ENCODE measurements around the gene ASCL2.

ASCL2 gene

DNA sequence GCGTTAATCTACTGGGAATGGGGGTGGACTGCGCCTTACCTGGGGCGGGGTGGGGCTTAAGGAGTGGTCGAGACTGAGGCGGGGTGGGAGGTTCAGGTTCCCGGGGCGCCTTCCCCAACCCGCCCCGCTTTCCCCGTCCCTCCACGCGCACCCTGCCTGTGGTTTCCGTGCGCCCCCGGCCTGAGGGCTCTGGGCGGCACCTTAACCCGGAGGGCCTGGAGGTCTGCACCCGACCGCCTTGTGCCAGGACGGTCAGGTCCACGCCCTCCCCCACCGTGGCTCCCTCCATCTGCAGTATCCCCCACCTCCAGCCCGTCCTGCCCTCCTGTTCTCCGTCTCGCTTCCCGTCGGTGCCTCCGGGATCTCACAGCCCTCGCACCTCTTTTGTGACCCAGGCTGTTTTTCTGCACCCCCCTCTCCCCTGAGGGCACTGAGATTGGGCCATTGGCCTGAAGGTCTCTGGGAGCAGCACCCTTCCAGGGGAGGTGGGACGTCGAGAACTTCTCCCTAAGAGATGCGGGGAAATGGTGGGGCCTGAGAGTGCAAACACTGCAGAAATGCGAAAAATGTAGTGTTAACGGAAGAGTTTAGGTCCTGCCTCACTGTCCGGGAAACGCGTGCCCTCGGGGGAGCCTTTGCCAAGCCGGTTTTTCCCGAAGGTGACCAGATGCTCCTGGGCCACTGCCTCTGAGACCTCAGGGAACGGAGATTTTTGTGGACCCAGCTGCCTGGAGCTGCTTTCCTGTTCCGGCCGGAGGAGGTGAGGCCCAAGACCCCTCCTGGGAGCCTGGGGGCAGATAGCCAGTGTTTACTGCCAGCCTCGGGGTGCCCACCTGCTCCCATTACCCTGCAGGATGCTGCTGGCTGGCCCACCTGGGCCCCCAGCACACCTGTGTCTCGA, 1.2 kb upstream of the ASCL2 start:
- DNase-seq (ENCODE audit: low spot score): no peak

DNA sequence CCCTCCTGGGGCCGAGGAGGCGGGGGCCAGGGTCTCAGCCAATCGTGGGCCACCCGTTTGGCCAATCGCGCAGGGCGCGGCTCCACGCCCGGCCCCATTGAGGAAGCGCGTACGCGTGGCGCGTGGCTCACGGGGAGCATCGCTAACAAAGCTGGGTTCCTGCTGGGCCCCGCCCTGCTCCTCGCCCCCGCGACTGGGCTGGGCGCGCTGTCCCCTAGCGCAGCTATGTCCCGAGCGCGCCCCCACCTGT, 614 bp upstream of the ASCL2 start:
- no peak for DNase-seq (ENCODE audit: low spot score)

DNA sequence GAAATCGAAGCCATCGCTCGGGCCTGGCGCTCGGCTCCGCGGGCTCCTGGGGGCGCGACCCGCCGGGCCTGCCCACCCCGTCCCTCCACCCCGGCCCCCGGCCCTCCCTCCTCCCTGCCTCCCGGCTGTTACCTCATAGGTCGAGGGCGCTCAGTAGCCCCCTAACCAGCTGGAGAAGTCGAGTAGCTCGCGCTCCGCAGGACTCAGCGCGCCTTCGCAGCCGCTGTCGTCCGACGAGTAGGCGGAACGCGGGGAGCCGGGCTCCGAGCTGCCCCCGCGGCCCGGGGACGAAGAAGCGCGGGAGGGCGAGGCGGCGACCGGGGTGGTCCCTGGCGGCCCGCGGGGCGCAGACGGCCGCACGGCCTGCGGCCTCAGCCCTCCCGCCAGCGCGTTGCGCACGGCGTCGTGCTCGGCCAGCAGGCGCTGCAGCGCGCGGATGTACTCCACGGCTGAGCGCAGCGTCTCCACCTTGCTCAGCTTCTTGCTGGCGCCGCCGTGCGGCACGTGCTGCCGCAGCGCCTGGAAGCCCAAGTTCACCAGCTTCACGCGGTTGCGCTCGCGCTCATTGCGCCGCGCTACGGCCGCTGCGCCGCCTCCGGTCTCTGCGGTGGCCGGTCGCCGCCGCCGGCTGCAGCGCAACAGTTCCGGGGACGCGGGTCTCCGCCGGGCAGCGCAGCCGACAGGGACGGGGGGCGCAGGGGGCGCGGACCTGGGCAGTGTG, 627 bp downstream of the ASCL2 start:
- peak; percentile 40 for DNase-seq (ENCODE audit: low spot score)

DNA sequence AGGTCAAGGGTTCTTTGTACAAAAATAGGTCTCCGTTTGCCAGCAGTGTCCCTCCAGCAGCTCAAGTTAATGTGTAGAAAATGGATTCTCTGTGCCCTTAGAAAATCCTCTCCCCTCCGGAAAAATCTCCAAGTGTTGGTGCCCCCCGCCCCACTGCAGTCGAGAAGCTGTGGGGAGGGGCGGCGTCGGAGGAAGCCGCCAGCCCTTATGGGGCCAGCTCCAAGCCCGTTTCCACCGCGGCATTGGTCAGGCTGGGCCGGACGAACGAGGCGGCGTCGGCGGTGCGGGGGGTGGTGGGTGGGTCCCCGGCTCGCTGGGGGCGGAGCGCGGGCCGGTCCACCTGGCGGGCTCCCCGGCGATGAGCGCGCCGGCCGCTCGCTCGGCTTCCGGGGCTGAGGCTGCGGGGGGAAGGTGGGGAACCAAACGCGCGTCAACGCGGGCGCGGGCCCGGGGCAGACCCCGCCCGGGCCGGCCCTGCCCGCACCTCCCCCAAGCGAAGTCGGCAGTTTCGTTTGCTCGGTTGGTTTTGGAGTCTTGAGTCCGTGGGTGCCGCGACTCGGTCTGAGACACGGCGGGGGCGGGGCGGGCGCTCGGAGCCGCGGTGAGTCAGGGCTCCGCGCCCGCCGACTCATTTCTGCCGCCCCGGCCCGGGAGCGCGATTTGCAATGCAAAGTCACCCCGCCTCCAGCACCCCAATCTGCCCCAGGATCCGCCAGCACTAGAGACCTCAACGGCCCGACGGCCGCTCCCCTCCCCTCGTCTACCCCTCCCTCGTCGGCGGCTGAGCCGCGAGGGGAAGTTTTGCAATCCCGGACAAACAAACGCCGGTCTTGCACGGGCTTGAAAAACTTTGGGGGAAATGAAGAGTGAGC, 1.4 kb downstream of the ASCL2 start:
- DNase-seq (ENCODE audit: low spot score): peak; percentile 60

DNA sequence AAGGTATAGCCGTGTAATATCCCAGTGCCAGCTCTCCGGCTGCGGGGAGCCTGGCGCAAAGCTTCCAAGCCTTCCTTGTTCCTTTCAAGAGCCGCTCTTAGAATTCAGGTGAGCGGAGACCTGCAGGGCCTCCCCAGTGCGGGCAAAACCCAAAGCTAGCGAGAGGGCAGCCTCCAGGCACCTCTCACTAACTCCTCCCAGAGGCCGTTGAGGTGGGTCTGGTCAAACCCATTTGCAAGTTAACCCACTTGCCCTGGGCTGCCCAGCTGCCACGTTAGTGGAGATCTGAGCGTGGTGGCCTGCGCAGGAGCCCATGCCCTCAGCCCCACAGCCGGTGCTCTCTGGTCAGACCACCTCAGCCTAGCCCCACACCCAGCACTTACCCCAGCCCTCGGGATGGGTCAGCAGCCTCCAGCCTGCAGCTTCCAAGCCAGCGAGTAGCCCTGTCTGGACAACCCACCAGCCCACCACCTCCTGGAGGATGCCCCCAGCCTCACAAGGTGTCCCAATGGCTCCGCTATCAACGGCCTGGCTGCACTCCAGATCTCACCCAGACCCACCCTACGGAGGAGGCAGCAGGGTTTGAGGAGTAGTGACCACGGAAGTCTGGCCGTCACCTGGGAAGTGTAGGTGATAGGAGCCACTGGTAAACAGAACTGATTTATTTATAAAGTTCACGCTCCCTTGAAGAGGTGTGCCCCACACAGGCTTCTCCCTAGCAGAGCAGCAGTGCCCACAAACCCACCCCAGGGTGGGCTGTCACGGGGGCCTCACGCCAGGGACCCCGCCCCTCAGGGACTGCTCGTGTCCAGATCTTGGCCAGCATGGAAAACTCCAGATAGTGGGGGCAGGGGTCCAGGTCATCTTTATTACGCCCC, 2.3 kb downstream of the ASCL2 start:
- DNase-seq (ENCODE audit: low spot score): peak; percentile 10

DNA sequence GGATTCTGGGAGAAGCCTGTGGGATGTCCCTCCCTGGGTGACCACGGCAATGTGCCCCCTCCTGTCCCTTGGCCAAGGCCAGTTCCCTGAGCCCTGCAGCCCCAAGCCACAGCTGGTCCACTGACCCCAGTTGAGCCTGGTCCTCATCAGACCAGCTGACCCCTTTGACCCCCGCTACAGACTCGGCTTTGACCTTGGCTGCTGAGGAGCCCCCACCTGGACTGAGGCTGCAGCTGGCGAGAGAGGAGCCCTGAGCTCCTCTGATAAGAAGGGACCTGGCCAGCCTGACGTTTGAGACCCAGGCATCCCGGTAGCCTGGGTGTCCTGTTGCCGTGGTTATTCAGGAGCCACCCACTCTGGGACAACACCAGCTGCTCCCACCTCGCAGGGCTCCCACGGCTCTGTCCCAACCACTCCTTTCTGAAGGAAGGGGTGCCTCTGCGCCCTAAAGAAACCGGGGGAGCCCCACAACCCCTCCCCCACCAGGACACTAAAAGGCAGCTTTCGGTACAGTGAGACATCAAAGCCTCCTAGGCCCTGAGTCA, 3.0 kb downstream of the ASCL2 start:
- peak; percentile 8 for DNase-seq (ENCODE audit: low spot score)

DNA sequence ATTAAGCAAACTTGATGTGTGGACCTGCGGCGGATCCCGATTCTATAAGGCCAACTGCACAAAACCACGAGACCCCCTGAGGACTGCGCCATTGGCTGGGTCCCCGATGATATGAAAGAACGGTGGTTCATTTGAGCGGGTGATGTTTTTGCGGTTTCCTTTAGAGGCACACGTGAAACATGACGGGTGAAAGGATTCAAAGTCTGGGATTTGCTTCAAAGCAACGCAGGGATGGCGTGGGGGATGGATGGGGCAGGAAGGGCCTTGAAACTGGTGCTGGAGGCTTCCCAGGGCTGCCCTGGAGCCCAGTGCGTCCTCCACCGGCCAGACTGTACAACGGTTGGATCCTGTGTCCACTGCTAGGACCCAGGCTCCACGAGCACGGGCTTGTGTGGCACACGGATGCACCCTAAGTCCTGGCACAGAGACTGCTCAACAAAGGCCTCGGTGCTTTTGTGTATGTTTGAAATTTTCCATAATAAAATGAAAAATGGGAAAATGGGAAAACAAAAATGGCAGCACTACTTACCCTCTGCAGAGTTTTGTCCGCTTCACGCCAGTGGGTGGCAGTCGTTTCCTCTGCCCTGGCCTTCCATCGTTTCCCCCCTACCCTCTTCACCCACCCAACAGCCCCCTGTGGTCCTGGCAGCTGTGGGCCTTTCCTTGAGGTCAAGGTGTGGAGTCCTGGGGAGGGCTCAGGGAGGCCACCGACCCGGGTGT, 3.6 kb downstream of the ASCL2 start:
- peak; percentile 12 for DNase-seq (ENCODE audit: low spot score)

DNA sequence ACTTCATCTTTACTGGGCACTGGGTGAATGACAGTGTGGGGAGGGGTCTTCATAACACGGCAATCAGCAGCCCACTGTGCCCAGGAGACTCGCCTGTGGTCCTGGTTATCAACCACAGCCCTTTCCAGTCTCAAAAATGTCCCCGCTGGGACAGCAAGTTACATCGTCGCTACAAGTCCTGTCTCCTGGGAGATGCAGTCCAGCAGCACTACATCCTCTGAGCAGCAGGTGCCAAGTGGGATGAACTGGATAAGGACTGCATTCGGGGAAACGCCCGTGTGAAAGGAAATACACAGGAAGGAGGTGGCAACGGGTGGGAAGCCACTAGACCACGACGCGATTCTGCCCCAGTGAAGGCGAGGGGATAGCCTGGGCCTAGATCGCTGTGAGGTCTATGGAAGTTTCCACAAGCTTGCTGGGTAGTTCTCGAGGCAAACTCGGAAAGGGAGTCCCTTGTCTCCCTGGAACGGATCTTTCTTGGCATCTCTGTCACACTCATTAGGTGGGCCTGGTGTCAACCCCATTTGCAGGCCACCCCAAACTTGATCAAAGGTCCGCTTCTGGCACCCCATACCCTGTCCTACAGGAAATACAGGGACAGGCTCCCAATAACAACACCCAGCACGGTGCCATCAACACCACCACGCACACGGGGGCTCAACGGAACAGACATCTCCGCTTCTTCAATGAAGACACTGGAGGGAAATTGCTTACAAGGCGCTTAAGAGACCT, 4.4 kb downstream of the ASCL2 start:
- DNase-seq (ENCODE audit: low spot score): peak; percentile 5

DNA sequence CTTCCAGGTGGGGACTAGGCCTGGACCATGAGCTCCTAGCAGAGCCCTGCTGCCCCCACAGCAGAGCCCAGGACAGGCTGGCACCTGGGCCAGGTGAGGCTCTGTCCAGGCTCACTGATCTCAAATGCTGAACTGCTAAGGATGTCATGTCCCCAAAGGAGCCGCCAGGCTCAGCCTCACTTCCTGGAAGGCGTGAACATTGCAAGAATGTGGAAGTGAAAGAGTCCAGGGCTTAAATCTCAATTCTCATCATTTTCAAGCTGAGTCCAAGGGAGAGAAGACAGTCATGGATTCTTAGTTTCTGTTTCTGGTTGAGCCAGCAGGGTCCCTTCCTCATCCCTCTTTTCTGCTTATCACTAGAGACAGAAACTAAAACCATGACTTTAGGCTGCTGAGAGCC, 5.0 kb downstream of the ASCL2 start:
- peak; percentile 2 for DNase-seq (ENCODE audit: low spot score)

DNA sequence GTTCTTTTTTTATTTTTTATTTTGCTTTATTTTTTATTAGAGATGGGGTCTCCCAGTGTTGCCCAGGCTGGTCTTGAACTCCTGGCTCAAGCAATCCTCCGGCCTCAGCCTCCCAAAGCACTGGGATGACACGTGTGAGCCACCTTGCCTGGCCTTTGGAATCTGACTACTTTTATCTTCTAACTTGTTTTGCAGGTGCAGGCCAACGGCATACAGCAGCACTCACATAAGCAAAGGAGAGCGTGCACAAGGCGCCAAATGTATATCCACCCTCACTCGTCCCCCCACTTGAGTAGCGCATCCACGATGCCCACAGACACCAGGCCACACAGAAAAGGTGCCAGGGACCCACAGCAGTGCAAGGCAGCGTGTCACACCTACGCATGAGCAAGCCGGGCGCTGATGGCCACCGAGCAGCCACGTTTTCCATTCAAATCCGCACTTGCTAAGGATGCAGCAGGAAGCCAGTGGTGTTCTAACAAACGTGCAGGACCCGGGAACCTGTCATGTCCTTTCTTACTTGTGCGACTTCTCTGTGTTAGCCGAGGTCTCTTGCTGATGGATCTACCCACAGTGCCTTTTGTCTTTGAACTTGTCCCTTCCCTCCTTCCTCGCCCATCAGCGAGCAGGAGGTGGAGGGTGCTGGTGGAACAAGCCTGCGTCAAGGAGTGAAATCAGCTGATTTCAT, 5.9 kb downstream of the ASCL2 start:
- DNase-seq (ENCODE audit: low spot score): peak; percentile 1

DNA sequence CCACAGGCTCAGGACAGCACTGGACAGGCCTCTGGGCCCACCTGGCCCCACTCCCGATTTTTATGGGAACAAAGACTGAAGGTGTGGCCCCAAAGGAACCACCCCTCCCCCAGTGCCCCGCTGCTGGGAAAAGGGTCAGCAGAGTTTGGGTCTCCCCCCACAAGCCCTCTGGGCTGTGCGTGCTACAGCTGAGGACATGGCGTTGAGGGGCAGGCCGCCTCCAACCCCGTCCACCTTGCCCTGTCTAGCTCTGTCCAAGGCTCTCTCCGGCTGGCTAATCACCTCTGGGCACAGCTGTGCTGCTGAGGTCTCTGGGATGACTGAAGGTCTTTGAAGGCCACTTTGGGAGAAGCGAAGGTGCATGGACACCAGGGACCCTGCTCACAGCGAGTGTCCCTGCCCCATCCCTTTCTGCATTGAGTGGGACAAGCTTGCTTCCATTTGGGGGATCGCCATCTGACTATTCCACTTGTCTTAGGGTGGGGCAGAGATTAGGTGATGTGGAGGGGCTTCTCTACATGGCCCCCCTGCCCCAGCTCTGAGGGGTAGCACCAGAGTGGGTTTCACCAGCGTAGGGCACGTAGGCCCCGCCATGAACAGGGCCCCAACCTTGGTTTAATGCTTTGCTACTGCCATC, 6.5 kb downstream of the ASCL2 start:
- DNase-seq (ENCODE audit: low spot score): peak; percentile 2

DNA sequence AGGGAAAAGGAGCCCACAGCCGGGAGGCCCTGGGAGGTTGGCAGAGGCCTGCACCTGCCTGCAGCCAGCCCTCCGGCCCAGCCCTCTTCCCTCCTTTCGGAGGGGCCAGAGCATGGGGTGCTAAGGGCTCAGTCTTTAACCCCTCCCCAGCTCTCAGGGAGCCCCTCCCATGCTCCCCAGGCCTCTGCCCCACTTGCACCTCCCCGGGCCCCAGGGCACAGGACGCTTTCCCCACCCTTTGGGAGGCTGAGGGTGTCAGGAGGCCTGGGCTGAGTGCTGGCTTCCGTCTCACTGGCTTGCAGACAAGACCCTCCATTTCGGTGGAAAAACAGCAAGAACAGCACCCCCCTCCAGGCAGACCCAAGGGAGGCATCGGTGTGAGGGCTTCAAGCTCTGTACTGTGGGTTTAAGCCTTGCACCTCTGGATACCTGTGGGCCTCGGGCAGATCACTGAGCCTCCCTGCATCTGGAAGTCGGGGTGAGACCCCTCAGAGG, 7.3 kb downstream of the ASCL2 start:
- DNase-seq (ENCODE audit: low spot score): no peak

DNA sequence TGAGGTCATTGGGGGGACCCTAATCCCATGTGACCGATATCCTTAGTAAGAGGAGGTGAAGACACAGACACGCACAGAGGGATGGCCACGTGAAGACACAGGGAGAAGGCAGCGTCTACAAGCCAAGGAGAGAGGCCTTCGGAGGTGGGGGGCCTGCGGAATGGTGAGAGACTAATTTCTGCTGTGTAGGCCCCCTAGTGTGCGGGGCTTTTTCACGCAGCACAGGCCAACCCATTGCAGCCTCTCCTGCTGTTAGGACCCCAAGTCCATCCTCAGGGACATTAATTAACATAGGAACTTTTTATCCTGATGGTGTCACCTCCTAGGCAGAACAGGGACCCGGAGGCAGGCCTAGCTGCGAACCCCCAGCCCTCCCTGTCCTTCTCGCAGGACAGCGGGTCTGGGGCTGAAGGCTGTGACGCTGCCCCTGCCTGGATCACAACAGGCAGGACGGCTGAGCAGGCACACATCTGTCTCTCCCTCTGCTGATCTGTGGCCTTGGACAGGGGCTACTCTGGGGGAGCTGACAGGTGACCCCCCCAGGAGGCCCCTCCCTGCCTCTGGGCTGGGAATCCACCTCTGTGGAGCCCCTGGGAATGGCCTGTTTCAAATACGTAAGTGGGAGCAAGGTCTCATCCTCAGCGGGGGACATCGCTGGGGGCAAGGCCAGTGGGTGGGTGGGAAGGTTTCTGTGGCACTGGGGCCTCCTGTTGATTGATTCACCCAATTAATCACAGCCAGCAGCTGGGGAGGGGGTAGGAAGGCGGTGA, 7.9 kb downstream of the ASCL2 start:
- peak; percentile 8 for DNase-seq (ENCODE audit: low spot score)

DNA sequence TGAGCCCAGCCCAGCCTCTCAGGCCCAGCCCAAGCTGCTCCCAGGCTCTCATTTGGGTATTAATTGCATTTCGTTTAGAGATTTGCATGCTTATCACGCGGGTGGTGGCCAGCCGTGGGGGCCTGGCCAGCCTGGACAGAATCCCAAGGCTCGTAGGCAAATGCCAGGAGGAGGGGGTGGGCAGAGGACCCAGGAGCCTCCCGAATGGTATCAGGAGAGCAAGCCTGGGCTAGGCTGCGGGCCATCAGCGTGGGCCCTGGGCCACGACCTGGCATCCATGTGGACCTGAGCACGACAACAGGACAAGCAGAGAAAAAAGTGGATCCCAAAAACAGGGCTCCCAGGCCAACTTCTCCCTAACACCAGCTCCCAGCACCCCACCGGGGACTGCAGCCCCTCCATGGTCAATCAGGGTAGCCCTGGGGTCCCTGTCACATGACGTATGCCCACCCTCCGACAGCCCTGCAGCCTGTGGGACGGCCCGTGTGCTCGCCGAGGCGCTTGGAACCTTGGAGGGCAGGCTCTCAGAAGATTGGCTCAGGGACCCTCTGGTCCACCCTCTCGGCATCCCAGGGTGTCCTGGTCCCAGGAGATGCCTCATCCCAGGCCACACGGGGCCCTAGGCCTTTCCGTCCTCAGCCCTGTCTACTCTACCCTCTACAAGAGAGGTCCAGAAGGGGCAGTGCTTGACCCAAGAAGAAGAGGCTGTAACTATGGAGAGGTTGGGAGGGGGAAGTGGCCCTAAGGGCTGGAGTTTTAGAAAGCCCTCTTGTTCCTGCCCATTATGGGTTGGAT, 8.8 kb downstream of the ASCL2 start:
- DNase-seq (ENCODE audit: low spot score): no peak

DNA sequence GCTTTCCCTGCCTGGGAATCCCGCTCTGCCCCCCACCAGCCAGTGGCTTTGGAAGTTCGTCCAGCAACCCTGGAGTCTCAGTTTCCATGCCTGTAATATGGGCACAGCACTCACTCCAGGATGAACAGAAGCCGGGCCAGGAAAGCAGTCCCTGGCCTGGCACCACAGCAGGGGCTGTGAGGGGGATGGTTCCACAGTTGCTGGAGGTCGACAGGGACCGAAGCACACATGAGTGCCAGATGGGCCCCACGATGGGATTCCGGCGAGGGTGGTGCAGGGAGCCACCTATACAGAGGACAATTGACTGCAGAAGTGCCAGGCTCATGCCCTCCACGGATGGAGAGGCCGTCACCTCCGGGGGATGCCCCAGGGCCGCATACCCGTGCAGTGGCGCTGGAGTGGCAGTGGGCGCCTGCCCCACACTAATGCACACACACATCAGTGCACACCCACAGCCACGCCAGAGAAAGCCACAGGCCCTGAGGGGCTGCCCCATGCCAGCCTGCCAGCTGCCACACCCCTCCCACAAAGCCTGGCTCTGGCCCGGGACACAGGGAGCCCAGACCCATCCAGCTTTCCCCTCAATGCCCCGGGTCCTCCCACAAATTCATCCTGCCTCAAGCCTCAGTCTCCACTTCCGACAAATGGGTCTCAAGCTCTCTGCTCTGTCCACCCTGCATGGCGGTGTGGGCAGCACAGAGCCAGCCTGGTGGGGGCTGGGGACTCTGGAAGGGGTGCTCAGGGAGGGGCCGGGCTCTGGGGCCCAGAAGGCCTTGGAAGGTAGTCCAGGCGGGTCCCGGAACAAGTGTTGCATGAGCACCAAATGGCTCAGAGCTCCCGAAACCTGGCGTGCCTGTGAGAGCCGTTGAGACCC, 9.7 kb downstream of the ASCL2 start:
- DNase-seq (ENCODE audit: low spot score): peak; percentile 10

DNA sequence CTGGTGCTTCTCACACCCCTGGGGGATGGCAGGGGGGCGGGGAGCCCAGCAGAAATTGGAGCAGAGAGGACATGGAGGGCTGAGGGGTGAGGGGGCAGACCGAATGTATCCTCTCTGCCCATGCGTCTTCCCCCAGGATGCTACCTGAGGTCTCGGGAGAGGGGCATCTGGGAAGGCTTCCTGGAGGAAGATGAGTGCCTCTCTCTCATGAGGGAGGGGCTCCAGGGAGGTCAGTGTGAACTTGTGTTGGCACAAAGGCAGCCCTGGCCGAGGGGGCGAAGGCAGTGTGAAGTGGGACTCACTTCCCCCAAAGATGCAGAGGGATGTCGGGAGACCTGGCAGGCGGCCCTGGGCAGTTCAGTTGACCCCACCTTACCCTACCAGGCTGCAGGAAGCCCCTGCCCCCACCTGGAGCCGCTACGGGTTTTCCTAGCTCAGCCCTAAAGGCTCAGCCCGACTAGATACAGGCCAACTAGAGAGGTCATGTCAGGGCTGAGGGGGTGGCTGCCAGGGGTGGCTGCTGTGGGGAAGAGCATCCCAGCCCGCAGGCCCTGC, 10.4 kb downstream of the ASCL2 start:
- DNase-seq (ENCODE audit: low spot score): peak; percentile 11
